Measurements from ENCODE around the gene HIVEP3.

GRCh38 chr1:41626146-41626545, 292.6 kb downstream of the HIVEP3 start:
- TF ChIP-seq CTCF (conservative IDR thresholded peaks at IDR 0.05; ENCODE audit: low read depth, low read length) (no peak), EZH2 (IDR thresholded peaks at IDR 0.05; ENCODE audit: borderline replicate concordance, low read depth, low read length, poor library complexity, severe bottlenecking) (no peak)
